Activated gamma-delta T cell treated with anti-CD3 and anti-CD28 coated beads, Interleukin-2, amount 50 U/mL, for 16 hours (primary cell): ENCODE measurements around the gene NRAS.

Experiments
- DNase-seq: peaks from one replicate; pipeline ENCODE4 v3.0.0-alpha.2; 2020; ENCODE audit warnings: low read depth

Gene NRAS

GRCh38 chr1:114725230-114725629 lies 8.7 kb upstream of the NRAS start:
- DNase-seq, result no peak

- no peak for DNase-seq
Measured at GRCh38 chr1:114723915-114724314, 7.3 kb upstream of the NRAS start.

GRCh38 chr1:114723457-114723856 lies 6.9 kb upstream of the NRAS start:
- DNase-seq, result no peak

- no peak for DNase-seq
Measured at GRCh38 chr1:114720492-114720891, 3.9 kb upstream of the NRAS start.

GRCh38 chr1:114719424-114719787 lies 2.8 kb upstream of the NRAS start:
- DNase-seq, result no peak

GRCh38 chr1:114718661-114719423 lies 2.3 kb upstream of the NRAS start:
- DNase-seq, result no peak

GRCh38 chr1:114715952-114716303 lies 643 bp downstream of the NRAS start:
- no peak for DNase-seq

GRCh38 chr1:114712977-114713376 lies 3.6 kb downstream of the NRAS start:
- no peak for DNase-seq

- no peak for DNase-seq
Measured at GRCh38 chr1:114710360-114710759, 6.2 kb downstream of the NRAS start.

- DNase-seq, result no peak
Measured at GRCh38 chr1:114707604-114708003, 9.0 kb downstream of the NRAS start.

GRCh38 chr1:114703242-114703641 lies 13.3 kb downstream of the NRAS start:
- no peak for DNase-seq

GRCh38 chr1:114702737-114703136 lies 13.8 kb downstream of the NRAS start:
- no peak for DNase-seq

- no peak for DNase-seq
Measured at GRCh38 chr1:114701931-114702330, 14.6 kb downstream of the NRAS start.

GRCh38 chr1:114700036-114700600 lies 16.5 kb downstream of the NRAS start:
- DNase-seq, result no peak

- no peak for DNase-seq
Measured at GRCh38 chr1:114696810-114697209, 19.8 kb downstream of the NRAS start.

- DNase-seq, result no peak
Measured at GRCh38 chr1:114695430-114696058, 21.0 kb downstream of the NRAS start, which contains the start of gene AMPD1. AMPD1 (minus strand) TSS chr1:114695546; CDS start chr1:114695471, 75 bp downstream.

GRCh38 chr1:114694540-114695310 lies 21.8 kb downstream of the NRAS start:
- DNase-seq, result no peak

GRCh38 chr1:114692947-114693346 lies 23.6 kb downstream of the NRAS start:
- DNase-seq, result no peak

GRCh38 chr1:114691061-114691460 lies 25.5 kb downstream of the NRAS start:
- DNase-seq, result no peak

GRCh38 chr1:114690148-114690547 lies 26.4 kb downstream of the NRAS start:
- DNase-seq, result no peak

- no peak for DNase-seq
Measured at GRCh38 chr1:114688526-114688925, 28.0 kb downstream of the NRAS start.

- DNase-seq, result no peak
Measured at GRCh38 chr1:114685851-114686250, 30.7 kb downstream of the NRAS start.

- DNase-seq, result no peak
Measured at GRCh38 chr1:114677691-114678090, 38.9 kb downstream of the NRAS start.
